Measurements from ENCODE around the gene FBXO28.

- TF ChIP-seq, protein P1, sequence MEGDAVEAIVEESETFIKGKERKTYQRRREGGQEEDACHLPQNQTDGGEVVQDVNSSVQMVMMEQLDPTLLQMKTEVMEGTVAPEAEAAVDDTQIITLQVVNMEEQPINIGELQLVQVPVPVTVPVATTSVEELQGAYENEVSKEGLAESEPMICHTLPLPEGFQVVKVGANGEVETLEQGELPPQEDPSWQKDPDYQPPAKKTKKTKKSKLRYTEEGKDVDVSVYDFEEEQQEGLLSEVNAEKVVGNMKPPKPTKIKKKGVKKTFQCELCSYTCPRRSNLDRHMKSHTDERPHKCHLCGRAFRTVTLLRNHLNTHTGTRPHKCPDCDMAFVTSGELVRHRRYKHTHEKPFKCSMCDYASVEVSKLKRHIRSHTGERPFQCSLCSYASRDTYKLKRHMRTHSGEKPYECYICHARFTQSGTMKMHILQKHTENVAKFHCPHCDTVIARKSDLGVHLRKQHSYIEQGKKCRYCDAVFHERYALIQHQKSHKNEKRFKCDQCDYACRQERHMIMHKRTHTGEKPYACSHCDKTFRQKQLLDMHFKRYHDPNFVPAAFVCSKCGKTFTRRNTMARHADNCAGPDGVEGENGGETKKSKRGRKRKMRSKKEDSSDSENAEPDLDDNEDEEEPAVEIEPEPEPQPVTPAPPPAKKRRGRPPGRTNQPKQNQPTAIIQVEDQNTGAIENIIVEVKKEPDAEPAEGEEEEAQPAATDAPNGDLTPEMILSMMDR (IDR thresholded peaks at IDR 0.05 in 2 of 3, conservative IDR thresholded peaks at IDR 0.05 in 1 of 3; ENCODE audit: control insufficient read depth in 2 of 3, extremely low read depth in 1 of 3, insufficient read depth in 1 of 3, low read depth in 3 of 3, low read length in 3 of 3), result no peak
- TF ChIP-seq MXI1 (IDR thresholded peaks at IDR 0.05; ENCODE audit: low read depth, low read length) (no peak), ZNF274 (IDR thresholded peaks at IDR 0.05; ENCODE audit: insufficient read depth, insufficient read length) (no peak), ATF3 (IDR thresholded peaks at IDR 0.05; ENCODE audit: borderline replicate concordance, extremely low read depth, low read depth, low read length) (no peak), MLLT1 (IDR thresholded peaks at IDR 0.05) (no peak), TAF1 (IDR thresholded peaks at IDR 0.05; ENCODE audit: borderline replicate concordance, low read depth, low read length) (no peak), TCF12 (IDR thresholded peaks at IDR 0.05; ENCODE audit: low read depth, low read length) (no peak), EP300 (IDR thresholded peaks at IDR 0.05; ENCODE audit: borderline replicate concordance in 1 of 2, control insufficient read depth in 1 of 2, low read depth in 2 of 2, low read length in 2 of 2) (no peak), YY1 (IDR thresholded peaks at IDR 0.05; ENCODE audit: low read depth, low read length) (no peak), SPI1 (IDR thresholded peaks at IDR 0.05; ENCODE audit: borderline replicate concordance, insufficient read depth, low read depth, low read length) (no peak), POLR2A (IDR thresholded peaks at IDR 0.05; ENCODE audit: low read depth, low read length) (no peak), IKZF1 (conservative IDR thresholded peaks at IDR 0.05) (no peak)
- TF ChIP-seq, protein P2, sequence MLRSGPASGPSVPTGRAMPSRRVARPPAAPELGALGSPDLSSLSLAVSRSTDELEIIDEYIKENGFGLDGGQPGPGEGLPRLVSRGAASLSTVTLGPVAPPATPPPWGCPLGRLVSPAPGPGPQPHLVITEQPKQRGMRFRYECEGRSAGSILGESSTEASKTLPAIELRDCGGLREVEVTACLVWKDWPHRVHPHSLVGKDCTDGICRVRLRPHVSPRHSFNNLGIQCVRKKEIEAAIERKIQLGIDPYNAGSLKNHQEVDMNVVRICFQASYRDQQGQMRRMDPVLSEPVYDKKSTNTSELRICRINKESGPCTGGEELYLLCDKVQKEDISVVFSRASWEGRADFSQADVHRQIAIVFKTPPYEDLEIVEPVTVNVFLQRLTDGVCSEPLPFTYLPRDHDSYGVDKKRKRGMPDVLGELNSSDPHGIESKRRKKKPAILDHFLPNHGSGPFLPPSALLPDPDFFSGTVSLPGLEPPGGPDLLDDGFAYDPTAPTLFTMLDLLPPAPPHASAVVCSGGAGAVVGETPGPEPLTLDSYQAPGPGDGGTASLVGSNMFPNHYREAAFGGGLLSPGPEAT (IDR thresholded peaks at IDR 0.05; ENCODE audit: low read depth), result no peak
Observed at GRCh38 chr1:224198572-224198971, 84.7 kb downstream of the FBXO28 start.
